GM18520 (cell line): ENCODE results near the gene RANBP1.

Experiments
- ATAC-seq: cut with Tn5 transposase; IDR thresholded peaks from one replicate; pipeline ENCODE4 v1.9.1; 2021; ENCODE audit not compliant: unreplicated experiment

The RANBP1 gene

DNA sequence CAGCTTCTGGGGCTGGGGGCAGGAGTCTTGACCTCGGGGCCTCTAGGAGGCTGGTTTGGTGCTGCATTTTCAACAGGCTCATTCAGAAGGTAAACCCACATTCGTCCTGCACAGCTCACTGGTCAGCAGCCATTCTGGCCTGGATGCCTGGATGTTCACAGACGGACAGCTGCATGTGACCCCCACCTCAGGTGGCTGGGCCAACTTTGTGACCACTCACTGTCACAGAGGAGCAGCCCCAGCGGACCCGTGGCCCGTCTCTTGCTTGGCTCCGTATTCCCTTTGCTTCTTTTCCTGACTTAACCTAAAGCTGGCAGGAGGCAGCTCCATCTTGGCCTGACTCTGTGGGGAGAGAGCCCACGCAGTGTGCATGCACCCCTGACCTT is 27.6 kb upstream of the RANBP1 start:
- no peak for ATAC-seq

DNA sequence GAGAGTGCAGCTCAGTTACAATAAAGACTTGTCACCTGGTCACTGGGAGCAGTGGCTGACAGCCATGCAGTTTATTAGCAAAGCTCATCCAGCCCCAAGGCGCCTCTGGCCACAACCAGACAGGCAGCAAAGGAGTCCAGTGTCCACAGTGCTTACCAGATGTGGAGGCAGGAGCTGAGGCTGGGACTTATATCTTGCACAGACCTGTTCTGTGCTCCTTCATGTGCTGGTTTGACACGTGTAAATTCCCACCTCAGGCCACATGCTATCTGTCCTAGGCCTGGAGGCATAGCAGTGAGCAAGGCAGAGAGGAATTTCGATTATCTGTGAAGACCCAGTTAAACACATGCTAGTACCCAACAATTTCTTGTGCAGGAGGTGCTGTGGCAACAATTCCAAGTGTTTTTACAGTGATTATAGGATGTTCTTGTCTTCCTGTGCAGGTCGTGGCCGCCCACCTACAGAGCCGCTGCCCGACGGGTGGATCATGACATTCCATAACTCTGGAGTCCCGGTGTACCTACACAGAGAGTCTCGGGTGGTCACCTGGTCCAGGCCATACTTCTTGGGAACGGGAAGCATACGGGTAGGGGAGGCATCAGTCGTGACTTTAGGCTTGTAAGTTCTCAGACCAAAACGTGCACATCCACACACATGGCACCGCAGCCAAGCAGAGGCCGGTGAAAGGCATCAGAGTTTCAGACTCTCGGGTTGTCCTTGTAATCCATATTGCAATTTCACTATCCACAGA is 26.5 kb upstream of the RANBP1 start:
- no peak for ATAC-seq

DNA sequence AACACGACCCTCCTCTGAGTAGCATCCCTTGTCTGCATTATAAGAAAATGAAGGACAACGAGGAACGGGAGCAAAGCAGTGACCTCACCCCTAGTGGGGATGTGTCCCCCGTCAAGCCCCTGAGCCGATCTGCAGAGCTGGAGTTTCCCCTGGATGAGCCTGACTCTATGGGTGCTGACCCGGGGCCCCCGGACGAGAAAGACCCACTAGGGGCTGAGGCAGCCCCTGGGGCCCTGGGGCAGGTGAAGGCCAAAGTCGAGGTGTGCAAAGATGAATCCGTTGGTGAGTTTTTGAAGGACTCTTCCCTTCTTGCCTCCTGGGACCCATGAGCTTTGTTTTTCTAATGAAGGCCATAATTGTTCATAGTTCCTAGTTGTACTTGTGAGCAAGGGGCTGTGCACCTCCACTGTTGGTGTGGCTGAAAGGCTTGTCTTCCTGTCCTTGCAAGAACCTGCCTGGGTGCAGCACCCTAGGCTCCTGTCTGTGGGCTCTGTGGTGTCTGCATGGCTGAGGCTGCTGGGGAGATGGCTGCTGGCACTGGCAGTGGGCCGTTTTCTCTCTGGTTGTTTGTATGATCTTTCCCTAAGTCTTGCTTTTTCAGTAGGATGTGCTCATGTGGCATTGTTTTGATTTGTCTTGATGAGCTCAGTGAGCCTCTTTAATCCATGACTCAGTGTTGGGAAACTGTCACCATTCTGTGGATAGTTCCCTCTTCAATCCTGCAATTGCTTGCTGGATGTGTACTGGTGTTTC is 25.8 kb upstream of the RANBP1 start:
- ATAC-seq: no peak

DNA sequence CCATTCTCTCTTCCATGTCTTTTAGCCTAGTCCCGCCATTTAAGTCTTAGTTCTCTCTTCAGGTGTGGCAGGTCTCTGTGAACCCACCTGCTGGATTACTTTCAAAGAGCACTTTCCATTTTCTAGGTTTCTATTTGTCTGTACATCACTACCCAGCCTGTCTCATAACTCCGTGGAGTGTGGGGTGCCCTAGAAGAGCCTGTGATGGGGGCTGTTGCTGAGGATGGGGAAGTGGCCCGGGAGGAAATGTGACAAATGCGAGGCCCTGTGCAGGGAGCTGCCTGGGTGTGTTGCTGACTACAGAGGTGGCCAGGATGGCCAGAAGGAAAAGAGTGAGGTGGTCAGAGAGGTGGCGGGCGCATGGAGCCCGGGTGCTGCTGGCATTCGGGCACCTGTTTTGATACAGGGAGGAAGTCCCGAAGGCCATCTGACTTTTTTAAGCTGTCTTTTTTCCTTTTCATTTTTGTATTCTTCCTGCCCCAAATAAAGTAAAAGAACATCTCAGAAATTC is 25.1 kb upstream of the RANBP1 start:
- no peak for ATAC-seq

DNA sequence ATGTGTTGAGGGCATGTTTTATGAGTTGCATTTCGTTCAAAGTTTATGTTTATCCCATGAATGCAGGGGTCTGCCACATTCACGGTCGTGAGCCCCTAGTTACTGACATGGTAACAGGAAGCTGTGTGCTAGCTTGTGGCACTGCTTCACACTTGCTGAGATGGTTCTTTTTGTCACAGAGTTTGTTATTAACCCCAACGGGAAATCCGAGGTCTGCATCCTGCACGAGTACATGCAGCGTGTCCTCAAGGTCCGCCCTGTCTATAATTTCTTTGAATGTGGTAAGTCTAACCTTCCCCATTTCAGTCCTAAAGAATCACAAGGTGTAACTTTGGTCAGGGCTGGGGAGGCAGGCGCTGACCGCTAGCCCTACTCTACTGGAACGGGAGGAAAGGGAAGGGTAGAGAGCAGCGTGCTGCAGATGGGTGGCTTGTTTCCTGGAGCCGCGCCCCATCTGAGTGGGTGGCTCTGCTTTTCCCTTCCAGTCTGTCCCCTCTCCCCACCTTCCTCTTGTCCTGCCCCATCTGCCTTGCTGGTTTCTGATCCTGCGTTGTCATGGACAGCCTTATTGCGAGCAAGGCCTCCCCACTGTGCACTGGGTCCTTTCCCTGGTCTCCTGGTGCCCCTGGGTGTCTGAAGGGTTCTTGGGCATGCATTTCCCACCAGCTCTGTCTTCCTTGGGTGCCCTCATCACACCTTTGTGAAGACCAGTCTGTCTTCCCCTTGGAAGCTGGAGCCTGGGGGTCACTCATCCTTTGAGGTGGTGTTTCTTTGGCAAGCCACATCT is 24.0 kb upstream of the RANBP1 start:
- ATAC-seq: no peak

DNA sequence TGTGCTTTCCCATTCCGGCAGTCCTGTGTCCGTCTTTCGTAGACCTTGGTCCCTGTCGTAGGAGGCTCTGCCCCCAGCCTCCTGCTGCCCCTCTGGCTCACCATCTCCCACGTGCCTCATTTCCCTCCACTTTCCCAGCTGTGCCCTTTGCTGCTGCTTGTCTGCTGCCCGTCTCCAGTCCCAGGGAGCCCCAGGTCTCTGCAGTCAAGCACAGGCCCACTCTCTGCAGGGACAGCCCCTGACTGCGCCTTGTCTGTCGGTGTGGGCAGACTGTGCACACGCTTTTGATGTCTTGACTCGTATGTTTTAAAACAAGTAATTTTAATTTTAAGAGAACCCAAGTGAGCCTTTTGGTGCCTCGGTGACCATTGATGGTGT is 23.4 kb upstream of the RANBP1 start:
- no peak for ATAC-seq

DNA sequence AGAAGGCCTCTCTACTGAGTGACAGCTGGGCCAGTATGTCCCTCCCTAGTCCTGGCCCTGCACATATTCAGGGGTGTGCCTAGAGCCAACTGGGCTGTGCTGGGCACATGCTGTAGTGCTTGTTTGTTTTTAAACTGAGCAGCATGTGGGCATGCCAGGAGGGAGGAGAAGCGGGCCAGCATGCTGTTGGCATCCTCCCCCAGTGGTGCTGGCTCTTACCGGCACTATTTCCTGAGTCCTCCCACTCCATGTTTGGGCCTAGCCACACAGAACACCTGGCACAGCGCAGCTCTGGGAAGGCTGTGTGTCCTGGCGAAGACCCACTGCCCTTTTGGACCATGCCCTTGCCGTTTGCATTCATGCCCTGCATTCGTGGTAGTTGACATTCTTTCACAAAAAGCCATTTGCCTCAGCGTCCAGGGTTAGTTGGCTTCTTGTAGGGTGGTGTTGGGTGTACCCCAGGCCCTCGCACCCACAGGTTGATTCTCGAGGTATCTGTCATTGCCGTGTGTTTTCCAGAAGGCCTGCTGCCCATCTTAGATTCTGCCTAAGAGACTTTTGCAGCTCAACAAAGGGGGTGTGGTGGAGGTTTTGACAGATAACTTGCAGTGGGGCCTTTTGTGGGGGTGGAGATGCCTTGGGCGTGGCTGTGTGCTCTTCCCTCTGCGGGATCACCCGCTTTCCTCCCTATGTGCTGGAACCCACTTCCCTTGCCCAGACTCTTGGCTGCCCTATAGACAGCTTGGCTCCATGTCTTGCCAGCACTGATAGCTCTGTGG is 22.3 kb upstream of the RANBP1 start:
- no peak for ATAC-seq

DNA sequence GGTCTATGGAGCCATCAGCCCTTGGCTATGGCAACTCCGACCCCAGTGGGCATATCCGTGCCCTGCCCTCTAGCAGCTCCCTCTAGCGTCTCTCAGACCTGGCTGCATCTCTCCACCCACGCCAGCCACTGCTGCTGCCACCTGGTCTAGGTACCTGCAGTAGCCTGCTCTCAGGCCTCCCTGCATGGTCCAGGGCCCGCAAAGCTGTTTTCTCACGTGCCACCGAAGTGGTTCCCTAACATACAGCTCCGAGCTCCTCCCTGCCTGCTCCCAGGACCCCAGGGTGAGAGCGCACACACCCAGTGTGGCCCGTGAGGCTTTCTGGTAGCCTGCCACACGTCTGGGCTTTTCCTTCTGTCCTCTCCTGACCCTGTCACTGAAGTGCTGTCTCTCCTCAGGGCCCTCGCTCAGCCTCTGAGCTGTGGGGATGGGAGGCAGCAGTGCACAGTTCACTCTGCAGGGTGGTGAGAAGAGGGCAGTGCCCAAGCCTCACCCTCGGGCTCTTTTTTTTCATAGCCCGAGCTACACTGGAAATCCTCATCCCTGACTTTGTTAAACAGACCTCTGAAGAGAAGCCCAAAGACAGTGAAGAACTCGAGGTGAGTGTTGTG is 21.6 kb upstream of the RANBP1 start:
- ATAC-seq: no peak

DNA sequence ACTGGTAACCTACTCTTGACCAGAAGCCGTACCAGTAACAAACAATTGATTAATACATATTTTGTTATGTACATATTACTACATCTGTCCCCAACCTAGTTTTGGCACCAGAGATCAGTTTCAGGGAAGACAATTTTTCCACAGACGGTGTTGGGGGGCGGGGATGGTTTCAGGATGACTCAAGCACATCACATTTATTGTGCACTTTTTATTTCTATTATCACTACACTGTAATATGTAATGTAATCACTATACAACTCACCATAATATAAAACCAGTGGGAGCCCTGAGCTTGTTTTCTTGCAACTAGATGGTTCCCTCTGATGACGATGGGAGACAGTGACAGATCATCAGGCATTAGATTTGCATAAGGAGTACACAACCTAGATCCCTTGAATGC is 20.4 kb upstream of the RANBP1 start:
- ATAC-seq: no peak

DNA sequence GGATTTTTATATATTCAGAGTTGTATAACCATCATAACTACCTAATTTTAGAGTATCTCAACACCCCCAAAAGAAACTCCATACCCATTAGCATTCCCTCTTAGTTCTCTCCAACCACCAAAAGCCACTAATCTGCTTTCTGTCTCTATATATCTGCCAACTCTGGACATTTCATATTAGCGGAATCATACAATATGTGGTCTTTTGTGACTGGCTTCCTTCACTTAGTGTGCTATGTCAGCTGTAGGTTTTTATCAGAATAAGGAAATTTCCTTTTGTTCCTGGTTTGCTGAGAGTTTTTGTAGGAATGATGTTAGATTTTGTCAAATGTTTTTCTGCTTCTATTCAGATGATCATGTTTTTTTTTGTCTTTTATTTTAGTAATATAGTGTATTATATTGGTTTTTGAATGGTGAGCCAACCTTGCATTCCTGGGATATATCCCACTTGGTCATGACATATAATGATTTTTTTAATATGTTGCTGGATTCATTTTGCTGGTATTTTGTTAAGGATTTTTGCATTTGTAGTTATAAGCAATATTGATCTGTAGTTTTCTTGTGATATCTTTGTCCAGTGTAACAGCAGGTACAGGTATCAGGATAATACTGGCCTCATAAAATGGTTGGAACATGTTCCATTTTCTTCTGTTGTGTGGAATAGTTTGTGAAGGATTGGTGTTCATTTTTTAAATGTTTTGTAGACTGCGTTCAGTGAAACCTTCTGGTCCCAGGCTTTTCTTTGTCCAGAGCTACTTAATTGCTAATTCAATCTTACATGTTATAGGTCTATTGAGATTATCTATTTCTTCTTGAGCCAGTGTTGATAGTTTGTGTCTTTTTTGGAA is 19.1 kb upstream of the RANBP1 start:
- ATAC-seq: no peak

DNA sequence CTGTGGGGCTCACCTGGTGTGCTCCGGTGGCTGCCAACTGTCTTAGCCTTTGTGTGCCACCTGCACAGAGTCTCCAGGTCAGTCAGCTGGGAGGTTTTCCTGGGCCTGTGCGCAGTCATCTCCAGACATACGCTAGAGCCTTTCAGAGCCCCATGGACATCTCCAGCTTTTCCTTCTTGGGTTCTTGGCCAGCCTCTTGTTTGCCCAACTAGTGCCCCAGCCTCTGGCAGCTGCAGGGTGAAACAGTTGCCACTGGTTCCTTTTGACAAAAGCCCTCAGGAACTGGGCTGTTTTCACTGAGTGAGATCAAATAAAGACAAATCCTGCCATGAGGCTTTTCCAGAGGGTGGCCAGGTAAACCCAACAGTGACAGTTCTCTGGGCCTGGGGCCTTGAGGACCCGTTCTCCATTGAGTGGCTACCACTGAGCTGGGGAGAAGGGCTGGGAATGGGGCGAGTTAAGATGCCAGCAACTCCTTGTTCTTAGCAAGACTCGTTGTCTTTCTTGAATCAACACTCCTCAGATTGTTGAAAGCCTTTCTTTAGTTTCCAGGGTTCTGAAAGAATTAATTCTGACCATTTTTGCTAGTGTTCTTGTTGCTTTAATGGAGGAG is 16.7 kb upstream of the RANBP1 start:
- ATAC-seq: no peak

DNA sequence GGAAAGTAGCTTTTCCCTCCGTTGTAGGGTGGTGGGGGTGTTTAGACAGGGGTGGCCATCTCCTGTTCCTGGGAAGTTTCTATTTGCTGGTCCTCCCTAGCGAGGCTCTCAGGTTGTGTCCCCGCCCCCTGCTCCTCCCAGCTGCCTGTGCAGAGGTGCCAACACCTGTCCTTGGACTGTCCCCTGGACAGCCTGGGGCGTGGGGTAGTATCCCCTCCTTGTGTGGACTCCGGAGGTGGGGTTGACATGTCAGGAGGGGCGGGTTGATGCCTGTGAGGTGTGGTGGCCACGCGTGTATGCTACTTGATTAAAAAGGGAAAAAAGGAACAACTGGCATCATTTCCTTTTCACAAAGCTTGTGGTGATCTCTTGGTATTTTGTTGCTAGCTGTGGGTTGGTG is 14.3 kb upstream of the RANBP1 start:
- no peak for ATAC-seq

DNA sequence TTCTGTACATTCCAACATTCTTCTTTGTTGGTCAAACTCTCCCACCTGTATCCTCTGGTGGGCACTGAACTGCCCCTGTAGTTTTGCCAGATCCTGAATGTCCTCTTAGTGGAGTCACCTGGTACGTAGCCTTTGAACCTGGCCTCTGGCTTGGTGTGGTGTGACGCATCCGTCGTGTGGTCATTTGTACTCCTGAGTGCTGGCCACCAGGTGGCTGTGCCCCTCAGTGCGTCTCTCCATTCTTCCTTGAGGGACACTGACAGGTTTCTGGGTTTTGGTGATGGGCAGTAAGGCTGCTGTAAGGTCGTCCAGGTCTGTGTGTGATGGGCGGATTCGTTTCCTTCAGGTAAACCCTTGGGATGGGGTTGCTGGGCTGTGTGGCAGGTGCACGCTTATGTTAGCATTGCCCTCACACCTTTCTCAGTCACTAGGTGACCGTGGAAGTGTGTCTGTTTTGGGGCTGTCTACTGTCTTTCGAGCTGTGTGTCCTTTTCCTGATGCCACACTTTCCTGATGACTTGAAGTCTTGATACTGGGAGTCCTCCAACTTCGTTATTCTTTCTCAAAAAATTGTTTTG is 13.6 kb upstream of the RANBP1 start:
- ATAC-seq: no peak

DNA sequence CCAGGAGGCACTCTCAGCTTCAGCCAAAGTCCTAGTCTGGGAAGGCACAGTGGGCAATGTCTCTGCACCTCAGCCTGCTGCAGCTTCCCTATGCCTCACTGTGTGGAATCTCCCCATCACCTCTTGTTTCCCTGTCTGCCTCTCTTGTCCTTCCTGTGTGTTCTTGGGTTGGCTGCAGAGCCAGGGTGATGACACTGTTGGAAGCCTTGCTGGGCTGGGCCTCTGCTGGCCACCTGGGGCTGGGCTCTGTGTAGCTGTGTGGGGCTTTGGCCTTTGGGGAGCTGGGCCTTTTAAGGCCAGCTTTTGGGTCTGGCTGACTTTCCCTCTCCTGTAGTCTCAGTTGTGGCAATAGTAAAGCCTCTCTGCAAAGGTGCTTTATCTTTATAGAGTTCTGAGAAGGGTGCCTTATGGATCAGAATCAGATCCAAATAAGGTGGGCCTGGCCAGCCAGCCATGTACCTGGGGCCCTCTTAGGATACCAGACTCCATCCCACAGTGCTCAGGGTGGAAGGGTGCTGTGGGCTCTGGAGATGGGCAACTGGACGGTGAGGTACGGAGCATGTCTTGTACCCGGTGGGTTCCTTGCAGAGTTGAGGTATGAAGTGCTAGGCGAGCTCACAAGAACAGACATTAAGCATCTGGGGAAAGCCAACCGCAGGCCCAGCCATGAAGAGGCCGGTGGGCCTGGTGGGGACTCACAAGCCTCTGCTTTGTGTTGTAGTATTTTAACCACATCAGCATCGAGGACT is 10.3 kb upstream of the RANBP1 start:
- ATAC-seq: no peak

DNA sequence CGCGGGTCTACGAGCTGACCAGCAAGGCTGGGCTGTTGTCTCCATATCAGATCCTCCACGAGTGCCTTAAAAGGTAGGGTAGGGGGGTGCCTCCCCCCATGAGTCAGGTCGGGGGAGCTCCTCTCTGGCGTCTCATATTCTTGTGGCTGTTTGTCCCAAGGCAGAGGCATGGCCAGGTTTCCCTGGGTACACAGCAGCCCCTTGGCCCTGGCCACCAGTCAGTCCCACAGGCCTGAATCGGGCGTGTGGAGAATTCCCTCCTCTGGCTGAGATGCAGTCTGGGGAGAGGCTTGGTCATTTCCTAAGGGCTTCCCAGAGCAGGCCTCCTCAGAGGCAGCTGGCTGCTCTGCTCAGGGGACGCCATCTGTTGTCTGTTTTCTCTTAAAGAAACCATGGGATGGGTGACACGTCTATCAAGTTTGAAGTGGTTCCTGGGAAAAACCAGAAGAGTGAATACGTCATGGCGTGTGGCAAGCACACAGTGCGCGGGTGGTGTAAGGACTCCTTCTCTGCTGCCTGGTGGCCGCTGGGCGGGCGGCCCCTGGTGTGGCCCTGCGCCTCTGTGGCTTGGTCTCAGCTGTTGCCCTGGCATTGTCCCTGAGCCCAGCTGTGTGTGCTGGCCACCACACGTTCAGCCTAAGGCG is 9.6 kb upstream of the RANBP1 start:
- ATAC-seq: no peak

DNA sequence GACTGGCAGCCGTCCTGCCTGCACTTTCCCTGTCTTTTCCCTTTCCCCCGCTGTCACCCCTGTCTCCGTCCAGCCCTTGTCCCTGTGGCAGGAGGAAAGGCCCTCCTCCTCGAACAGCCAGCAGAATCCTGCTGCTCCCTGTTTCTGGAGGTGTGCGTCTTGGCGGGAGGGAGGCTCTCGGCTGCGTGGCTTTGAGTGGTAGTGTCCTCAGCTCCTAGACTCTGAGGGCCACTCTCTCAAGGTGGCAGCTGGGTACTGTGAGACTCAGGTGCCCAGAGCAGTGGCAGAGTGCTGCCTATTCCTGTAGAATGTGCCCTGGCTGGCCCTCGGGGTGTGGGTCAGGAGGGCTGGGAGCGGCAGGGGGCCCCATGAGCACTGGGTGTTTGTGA is 9.1 kb upstream of the RANBP1 start:
- ATAC-seq: no peak

DNA sequence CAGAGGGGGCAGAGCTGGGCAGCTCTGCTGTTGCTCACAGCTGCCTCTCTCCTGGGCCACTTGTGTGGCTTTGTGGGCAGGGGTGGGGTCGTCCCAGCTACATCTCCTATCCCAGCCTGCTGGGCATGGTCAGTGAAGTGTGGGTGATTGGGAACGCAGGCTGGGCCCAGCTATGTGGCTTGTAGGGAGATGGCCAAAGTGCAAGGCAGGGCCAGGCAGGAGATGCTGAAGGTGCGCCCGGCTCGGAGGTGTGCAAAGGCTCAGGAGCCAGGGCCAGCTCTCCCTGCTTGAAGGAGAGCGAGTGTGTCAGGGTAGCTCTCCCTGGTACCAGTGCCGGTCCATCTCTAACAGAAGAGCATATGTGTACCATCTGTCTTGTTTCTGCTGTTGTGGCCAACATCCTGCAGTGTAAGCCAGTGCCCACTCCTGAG is 8.4 kb upstream of the RANBP1 start:
- no peak for ATAC-seq
